Measurements from ENCODE around the gene GUCY1B1. TPM values are rescaled to one million over a fixed set of nuclear protein-coding genes. Genes with fewer than 3 reads are reported as not detected.

The GUCY1B1 gene
- total RNA-seq, 1 experiment from 2014 or later, result 0.50 TPM

DNA sequence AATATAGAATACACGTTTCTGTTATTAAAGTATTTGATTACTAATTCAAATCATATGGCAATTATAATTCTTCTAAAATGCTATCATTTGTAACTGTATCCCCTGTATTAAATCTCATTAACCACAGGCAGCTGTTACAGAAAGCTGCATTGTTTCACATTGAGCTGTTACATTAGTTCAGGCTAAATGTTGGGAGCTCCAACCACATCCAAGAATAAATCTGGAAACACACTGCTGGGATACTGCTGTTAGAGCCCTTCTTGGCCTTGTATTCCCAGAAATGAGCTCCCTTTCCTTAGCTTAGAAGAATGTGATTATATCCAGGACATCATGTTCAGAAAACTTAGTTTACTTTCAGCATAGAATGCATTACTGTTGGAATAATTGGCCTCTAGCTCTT lies 48.2 kb downstream of the GUCY1B1 start:
- H3K27me3 Mint-ChIP-seq (ENCODE audit: low read depth), result no peaks in the 10 kb centered on the region
- H3K79me2 ChIP-seq (ENCODE audit: insufficient read depth, low read length), result no peaks in the 10 kb centered on the region
- TF ChIP-seq, protein P1, sequence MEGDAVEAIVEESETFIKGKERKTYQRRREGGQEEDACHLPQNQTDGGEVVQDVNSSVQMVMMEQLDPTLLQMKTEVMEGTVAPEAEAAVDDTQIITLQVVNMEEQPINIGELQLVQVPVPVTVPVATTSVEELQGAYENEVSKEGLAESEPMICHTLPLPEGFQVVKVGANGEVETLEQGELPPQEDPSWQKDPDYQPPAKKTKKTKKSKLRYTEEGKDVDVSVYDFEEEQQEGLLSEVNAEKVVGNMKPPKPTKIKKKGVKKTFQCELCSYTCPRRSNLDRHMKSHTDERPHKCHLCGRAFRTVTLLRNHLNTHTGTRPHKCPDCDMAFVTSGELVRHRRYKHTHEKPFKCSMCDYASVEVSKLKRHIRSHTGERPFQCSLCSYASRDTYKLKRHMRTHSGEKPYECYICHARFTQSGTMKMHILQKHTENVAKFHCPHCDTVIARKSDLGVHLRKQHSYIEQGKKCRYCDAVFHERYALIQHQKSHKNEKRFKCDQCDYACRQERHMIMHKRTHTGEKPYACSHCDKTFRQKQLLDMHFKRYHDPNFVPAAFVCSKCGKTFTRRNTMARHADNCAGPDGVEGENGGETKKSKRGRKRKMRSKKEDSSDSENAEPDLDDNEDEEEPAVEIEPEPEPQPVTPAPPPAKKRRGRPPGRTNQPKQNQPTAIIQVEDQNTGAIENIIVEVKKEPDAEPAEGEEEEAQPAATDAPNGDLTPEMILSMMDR (conservative IDR thresholded peaks at IDR 0.05), result no peak
- H3K23ac ChIP-seq (ENCODE audit: insufficient read length, low read depth, low read length), result no peak overlapping the region
- no peaks in the 10 kb centered on the region for H3K4me1 Mint-ChIP-seq
- H3K18ac ChIP-seq (ENCODE audit: insufficient read length, low read depth, low read length), result no peak overlapping the region
- no peak overlapping the region for H4K8ac ChIP-seq (replicated peaks; ENCODE audit: insufficient read length, low read depth, low read length)
- H3K9ac ChIP-seq (ENCODE audit: extremely low read depth, insufficient read length, low read length), result no peak overlapping the region
- WGBS (ENCODE audit: extremely low coverage, insufficient read length, low lambda C conversion rate), result no CpG with 5 or more reads among the region's 1 CpG
- H3K27me3 ChIP-seq (ENCODE audit: insufficient read depth, low read length), result no peaks in the 10 kb centered on the region
- no peak overlapping the region for H2AK5ac ChIP-seq (ENCODE audit: insufficient read length, low read length)
- no peak overlapping the region for H3K56ac ChIP-seq (ENCODE audit: insufficient read length, low read depth, low read length)
- H2AFZ ChIP-seq (ENCODE audit: low read length), result no peak overlapping the region
- H3K4ac ChIP-seq (ENCODE audit: low read depth, low read length), result no peak overlapping the region
- no peaks in the 10 kb centered on the region for H3K79me1 ChIP-seq (ENCODE audit: insufficient read depth, low read depth, low read length, poor library complexity, severe bottlenecking)
- H3T11ph ChIP-seq (ENCODE audit: low read length), result no peak overlapping the region
- no peaks in the 10 kb centered on the region for H3K9me3 Mint-ChIP-seq
- no peak overlapping the region for H3K27ac ChIP-seq (ENCODE audit: insufficient read length, low read depth, low read length)
- H3K23me2 ChIP-seq (ENCODE audit: insufficient read length, low read depth, low read length, poor library complexity, severe bottlenecking), result no peaks in the 10 kb centered on the region
- DNase-seq, result no peak
- no peak overlapping the region for H2BK5ac ChIP-seq (ENCODE audit: insufficient read length, low read length)
- no peak overlapping the region for H2BK20ac ChIP-seq (ENCODE audit: low read depth, low read length, poor library complexity, severe bottlenecking)
- no peaks in the 10 kb centered on the region for H3K36me3 Mint-ChIP-seq (ENCODE audit: insufficient read depth in 1 of 3, low read depth in 3 of 3)
- H4K20me1 ChIP-seq (ENCODE audit: control insufficient read depth, insufficient read depth, insufficient read length), result no peaks in the 10 kb centered on the region
- H2BK12ac ChIP-seq (ENCODE audit: insufficient read length, low read depth, low read length), result no peak overlapping the region
- H4K91ac ChIP-seq (ENCODE audit: insufficient read length, low read depth, low read length), result no peak overlapping the region
- no peak overlapping the region for H2BK15ac ChIP-seq (ENCODE audit: low read depth, low read length)
- H3K4me2 ChIP-seq (ENCODE audit: insufficient read depth, insufficient read length, low read length), result no peak overlapping the region
- H3K9me3 ChIP-seq (ENCODE audit: control insufficient read depth, low read depth, low read length), result no peaks in the 10 kb centered on the region
- no peak overlapping the region for H2BK120ac ChIP-seq (ENCODE audit: low read depth, low read length, poor library complexity, severe bottlenecking)
- no peaks in the 10 kb centered on the region for H3K4me1 ChIP-seq (ENCODE audit: insufficient read depth, low read length)
- H3K27ac Mint-ChIP-seq, result no peak overlapping the region
- no peak overlapping the region for H4K5ac ChIP-seq (ENCODE audit: insufficient read length, low read depth, low read length)
- H3K4me3 Mint-ChIP-seq, result no peak overlapping the region
- H3K14ac ChIP-seq (ENCODE audit: insufficient read depth, low read length), result no peak overlapping the region

Measured in H9 (cell line).